ENCODE data around the gene SLC25A4.

DNA sequence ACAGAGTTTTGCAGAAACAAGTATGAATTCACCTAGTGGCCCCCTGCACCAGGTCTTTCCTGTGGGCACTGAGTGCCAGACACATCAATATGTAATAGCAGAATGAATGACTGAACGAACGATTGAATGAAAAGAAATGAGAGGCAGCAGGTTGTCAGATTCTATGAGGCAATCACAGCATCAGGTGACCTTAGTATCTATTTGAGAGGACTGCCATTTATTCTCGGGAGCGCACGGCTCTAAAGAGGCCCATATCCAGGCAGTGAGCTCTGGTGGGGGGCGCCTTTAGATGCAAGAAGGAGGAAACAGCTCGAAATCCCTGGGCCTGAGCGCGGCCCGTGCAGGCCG lies 528 bp upstream of the SLC25A4 start:
- TF ChIP-seq, protein P1, sequence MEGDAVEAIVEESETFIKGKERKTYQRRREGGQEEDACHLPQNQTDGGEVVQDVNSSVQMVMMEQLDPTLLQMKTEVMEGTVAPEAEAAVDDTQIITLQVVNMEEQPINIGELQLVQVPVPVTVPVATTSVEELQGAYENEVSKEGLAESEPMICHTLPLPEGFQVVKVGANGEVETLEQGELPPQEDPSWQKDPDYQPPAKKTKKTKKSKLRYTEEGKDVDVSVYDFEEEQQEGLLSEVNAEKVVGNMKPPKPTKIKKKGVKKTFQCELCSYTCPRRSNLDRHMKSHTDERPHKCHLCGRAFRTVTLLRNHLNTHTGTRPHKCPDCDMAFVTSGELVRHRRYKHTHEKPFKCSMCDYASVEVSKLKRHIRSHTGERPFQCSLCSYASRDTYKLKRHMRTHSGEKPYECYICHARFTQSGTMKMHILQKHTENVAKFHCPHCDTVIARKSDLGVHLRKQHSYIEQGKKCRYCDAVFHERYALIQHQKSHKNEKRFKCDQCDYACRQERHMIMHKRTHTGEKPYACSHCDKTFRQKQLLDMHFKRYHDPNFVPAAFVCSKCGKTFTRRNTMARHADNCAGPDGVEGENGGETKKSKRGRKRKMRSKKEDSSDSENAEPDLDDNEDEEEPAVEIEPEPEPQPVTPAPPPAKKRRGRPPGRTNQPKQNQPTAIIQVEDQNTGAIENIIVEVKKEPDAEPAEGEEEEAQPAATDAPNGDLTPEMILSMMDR (IDR thresholded peaks at IDR 0.05): no peak
- no peak for TF ChIP-seq POLR2AphosphoS5 (IDR thresholded peaks at IDR 0.05)
- TF ChIP-seq POLR2A (IDR thresholded peaks at IDR 0.05): no peak
